Amniotic stem cell (primary cell): ENCODE results near the gene CRAT.

Experiments
- DNase-seq: peaks from one replicate; lab custom pipeline; 2025; lab: John Stamatoyannopoulos, UW

The CRAT gene

DNA sequence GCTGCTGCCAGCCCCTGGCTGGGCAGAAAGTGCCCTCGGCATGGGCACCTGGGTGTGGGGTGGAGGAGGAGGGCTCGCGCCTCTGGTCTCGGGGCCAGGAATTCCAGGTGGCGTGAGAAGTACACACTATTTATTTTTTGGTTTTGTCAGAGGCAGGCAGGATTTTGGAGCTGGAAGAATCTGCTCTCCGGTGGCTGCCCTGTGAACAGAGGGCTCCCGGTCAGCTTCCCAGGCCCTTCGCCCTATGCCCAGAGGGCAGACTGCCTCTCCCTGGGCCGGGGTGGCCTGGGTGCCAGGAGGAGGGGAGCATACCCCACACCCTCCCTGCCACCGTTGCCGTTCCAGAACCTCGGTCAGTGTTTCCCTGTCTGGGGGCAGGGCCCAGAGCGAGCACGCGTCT is 21.3 kb downstream of the CRAT start:
- no peak for DNase-seq

GRCh38 chr9:129084087-129084486 is 26.5 kb downstream of the CRAT start:
- no peak for DNase-seq

- DNase-seq: no peak
Observed at GRCh38 chr9:129081388-129081904, 29.1 kb downstream of the CRAT start.

DNA sequence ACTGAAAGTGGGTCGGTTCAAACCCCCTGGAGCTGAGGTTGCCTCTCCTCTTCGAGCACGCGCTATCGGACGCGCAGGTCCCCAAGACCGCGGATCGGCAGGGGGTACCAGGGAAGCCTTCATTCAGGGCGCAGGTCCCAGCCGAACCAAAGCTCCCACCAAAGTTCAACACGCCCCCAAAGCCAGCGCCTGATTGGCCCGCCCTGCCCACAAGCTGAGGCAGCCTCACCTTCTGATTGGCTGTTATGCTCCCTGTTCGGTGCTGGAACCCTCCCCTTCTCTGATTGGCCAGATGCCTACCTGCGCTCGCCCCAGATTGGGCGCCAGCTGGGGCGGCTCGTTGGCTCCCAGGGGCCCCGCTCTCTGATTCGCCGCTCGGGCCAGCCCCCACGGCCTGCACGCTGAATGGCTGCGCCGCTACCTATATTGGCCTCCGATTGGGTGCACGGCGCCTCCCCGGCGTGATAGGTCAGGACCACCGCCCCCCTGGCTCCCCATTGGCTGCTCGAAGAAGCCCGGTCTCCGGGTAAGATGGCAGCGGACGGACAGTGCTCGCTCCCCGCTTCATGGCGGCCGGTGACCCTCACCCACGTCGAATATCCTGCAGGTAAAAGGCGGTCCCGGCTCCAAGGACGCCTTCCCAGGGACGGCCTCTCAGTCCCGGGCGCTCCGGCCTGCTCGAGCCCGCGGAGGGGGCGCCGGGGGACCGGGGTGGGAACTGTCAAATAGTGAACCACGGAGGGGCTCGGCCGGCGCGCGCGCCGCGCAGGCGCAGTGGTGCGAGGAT is 29.8 kb downstream of the CRAT start, which contains the start of gene DOLPP1:
Gene DOLPP1, plus strand, starts transcription at position 511 of the 787 bp plus-strand sequence. Its CDS starts 21 bp downstream, at position 532.
- peak; percentile 100 for DNase-seq

- DNase-seq: no peak
Observed at GRCh38 chr9:129080298-129080600, 30.3 kb downstream of the CRAT start.

DNA sequence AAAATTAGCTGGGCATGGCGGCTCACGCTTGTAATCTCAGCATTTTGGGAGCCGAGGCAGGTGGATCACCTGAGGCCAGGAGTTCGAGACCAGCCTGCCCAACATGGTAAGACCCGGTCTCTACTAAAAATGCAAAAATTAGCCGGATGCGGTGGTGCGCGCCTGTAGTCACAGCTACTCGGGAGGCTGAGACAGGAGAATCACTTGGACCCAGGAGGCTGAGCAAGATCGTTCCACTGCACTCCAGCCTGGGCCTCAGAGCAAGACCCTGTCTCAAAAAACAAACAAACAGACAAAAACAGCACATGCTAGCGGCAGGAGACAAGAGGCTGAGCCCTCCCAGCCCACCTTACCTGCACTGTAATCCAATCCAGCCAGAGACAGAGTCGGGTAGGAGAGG is 30.8 kb downstream of the CRAT start:
- DNase-seq: no peak

- no peak for DNase-seq
Observed at GRCh38 chr9:129078691-129079503, 31.7 kb downstream of the CRAT start.

- DNase-seq: no peak
Observed at GRCh38 chr9:129077236-129077635, 33.4 kb downstream of the CRAT start.

- DNase-seq: no peak
Observed at GRCh38 chr9:129076640-129077037, 34.0 kb downstream of the CRAT start.

DNA sequence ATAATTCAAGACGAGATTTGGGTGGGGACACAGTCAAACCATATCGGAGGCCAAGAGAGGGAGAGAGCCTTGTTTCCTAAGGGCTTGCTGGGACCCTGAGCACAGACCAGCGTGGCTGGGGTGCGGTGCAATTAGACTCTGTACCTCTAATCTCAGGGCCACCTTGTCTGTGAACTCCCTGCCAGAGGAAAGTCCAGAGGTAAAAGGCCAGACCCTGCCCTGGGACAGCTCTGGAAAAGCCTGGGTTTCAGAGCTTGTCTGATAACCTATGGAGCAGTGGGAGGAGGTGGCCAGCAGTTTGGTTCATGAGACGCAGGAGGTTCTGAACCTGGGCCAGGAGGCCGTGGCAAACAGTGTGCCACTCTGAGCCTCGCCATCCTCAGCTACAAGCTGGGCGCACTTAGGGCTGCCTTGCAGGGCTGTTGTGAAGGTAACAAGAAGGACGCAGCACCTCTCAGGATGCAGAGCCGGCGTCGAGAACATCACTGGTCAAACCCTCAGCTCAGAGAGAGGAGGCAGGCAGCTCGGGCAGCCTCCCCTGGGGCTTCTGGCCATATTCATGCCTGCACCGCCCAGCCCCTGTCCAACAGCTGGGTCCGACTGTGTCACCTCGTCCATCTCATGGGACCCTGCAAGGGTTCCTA is 34.5 kb downstream of the CRAT start:
- no peak for DNase-seq

GRCh38 chr9:129074106-129074505 is 36.5 kb downstream of the CRAT start:
- no peak for DNase-seq

- no peak for DNase-seq
Observed at GRCh38 chr9:129073404-129073803, 37.2 kb downstream of the CRAT start.

- no peak for DNase-seq
Observed at GRCh38 chr9:129072171-129072570, 38.4 kb downstream of the CRAT start.

DNA sequence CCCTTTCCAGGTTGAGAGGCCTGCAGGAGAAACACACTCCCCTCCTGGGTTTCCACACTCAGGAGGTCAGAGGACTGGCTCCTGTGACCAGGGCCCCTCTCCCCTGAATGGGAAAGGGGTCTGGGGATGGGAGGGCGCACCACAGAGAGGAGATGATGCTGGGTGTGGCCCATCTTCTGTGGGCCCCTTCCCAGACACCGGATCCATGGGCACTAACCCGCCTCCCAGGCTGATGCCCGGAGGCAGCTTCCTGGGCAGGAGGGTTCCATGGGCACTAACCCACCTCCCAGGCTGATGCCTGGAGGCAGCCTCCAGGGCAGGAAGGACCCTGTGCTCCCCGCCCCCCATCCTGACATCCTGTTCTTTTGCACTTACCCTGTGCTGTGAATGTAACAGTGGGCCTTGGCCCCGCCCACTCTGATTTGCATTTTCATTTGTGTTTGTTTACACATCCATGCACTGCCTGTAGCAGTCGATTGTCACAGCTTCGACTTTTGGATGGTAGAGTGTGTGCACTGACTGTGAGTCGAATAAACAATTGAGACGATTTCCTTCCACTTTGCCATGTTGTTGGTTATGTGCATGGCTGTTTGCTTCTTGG is 39.0 kb downstream of the CRAT start:
- DNase-seq: no peak

DNA sequence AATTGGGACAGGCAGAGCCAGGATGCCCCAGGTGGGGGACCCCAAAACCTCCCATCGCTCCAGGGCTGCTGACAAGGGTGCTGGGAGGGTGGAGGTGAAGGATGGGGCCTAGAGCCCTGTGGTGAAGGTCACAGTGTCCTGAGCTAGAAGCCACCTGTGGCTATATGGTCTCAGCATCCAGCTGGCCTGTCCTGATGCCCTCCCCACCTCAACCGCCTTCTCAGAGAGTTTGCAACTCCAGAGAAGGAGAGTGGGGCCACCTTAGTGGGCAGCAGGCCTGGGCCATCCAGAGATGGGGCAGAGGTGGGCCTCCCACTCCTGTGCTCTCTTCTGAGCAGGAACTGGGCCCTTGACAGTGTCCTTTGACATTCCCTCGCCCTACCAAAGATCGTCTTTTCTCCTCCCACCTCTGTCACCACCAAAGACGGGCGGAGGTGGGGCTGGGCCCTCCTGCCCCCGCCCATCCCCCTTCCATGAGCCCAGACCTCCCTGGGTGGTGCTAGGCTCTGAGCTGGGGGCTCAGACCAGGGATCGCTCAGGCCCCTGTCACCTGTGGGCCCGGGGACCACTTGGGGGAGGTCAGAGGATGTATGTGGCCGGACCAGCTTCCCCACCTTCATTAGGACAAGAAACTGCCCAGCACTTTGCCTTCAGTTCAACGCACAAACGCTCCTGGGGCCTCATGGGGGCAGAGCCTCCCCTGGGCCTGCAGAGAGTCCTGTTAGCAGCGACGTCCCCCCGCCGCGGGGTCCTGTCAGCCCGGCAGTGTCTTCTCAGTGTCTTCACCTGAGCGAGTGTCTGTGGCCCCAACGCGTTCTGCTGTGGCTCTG is 39.7 kb downstream of the CRAT start:
- DNase-seq: no peak

GRCh38 chr9:129069862-129070641 is 40.5 kb downstream of the CRAT start:
- DNase-seq: no peak

- no peak for DNase-seq
Observed at GRCh38 chr9:129068990-129069861, 41.4 kb downstream of the CRAT start.

DNA sequence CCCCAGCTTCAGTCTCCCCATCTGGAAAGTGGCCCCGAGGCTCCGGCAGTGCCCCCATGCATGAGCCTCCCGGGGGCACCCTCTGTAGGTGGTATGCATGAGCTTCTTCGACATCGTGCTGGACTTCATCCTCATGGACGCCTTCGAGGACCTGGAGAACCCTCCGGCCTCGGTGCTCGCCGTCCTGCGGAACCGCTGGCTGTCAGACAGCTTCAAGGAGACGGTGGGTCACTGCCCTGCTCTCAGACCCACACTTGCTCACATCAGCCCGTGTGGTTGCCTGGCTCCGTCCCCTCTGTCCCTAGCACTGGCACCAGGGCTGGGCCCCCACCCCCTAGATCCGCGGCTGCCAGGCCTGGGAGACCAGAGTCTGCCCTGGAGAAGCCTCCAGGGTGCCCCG is 42.5 kb downstream of the CRAT start:
- no peak for DNase-seq

DNA sequence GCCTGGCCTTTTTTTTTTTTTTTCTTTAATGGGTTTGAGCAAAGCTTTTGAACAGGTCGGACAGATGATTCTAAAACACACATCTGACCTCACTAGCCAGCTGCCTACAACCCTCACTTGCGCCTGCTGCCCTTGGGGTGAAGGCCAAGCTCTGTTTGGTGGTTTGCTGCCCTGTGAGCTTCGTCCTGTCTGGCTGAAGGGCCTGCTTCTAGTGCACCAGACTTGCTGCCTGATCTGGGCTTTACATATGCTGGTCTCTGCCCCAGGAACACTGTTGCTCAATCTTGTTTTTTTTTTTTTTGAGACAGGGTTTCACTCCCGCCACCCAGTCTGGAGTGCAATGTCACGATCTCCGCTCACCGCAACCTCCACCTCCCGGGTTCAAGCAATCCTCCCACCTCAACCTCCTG is 46.1 kb downstream of the CRAT start:
- DNase-seq: no peak

DNA sequence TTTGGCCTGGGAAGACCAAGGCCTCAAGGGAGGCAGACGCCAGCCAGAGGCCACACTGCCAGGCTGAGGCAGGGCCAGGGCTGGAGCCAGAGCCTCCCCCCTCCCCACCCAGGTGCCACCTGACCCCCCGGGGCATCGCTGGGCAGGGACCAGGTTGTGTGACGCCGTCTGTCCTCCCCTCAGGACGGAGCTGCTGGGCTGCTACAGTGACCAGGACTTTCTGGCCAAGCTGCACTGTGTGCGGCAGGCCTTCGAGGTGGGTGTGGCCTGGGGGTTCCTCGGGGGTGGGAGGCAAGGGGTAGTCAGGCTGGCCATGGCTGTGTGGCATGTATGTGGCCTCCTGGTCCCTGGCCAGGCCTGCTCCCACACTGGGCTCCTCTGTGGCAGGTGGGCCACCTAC is 47.5 kb downstream of the CRAT start:
- DNase-seq: no peak
